IPS DF 19.7 (cell line): Measurements from ENCODE around the gene SLC24A5.

Experiments used
- DNase-seq: peaks from one replicate; pipeline ENCODE4 v3.0.0-alpha.2; 2013; ENCODE audit warnings: low read depth, low spot score

The SLC24A5 gene

DNA sequence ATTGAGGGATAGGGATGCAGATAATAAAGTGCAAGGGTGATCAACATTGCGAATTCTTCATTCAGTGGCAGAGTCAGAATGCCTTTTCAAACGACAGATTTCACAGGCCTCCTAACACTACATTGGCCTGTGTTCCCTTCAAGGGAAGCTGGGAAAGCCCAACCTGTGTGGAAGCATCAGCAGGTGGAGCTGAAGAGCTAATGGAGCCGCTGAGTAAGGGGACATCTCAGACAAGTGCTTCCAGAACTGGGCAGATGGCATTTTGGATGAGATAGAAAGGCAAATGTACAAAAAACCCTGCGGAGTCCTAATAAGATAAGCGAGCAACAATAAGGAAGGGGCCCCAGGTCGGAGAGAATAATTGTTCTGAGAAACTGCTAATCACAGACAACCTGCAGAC, 8.5 kb upstream of the SLC24A5 start:
- peak; percentile 45 for DNase-seq

DNA sequence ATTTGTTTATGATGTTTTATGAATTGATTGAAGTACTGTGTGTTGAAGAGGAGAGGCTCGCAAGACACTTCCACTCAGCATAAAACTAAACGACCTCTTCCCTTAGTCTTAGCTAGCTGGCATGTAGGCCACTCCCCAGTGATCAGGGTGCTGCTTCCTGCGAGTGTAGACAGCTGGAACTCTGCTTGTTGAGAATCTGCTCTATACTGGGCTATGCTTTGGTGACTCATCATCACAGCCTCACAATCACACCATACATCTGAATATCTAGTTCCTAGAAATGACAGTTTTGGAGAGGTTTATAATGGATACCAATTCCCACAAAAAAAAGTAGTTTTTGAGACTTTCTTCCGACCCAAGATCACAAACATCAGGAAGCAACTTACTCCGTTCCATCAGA, 1.5 kb upstream of the SLC24A5 start:
- DNase-seq, result no peak

DNA sequence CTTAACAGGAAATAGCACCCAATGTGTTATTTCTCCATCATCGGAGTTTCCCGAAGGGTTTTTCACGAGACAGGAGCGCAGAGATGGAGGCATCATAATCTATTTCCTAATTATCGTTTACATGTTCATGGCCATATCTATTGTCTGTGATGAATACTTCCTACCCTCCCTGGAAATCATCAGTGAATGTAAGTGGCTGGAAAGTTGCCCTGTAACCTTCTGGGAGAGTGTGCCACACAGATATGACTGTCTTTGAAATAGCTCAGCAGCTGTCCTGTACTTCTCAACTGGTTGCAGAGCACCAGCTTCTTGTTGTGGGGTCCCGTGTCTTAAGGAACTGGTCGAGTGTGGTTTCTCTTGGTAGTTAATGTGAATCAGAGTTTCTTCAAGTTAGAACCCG, 1.1 kb downstream of the SLC24A5 start:
- DNase-seq, result no peak

DNA sequence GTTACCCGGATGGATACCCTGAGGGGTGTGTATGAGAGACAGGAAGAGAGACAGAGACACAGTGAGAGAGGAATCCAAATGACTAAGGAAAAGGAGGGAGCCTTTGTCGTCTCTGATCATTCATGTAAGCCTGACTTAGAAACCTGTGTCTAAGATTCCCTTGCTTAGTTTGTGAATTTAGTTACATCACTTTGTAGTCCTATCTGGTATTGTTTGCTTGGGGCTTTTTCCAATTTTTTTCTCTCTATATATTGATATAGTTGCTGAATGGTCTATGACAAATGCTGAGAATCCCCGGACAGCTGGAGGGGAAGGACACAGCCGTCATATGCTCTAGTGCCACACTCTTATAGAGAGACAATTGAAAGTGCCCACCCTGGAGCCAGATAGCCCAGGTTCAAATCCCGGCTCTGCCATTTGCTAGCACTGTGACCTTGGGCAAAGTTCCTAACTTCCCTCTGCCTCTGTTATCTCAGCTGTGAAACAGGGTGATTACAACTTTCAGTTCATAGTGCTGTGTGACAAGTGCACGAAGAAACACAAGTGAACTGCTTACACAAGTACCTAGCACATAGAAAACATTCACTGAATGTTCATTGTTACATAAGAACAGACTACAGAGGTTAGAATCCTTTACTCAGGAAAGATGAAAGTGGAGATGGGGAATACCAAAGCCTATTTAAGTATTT, 6.0 kb downstream of the SLC24A5 start:
- DNase-seq, result no peak

DNA sequence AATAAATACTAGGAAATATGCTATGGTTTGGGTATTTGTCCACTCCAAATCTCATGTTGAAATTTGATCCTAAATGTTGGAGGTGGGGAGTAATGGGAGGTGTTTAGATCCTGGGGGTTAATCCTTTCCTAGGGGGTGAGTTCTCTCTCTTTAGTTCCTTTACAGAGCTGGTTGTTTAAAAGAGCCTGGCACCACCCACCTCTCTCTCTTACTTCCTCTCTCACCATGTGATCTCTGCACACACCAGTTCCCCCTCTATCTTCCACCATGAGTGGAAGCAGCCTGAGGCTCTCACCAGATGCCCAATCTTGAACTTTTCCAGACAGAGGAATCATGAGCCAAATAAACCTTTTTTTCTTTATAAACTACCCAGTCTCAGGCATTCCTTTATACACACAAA, 10.5 kb downstream of the SLC24A5 start:
- no peak for DNase-seq

DNA sequence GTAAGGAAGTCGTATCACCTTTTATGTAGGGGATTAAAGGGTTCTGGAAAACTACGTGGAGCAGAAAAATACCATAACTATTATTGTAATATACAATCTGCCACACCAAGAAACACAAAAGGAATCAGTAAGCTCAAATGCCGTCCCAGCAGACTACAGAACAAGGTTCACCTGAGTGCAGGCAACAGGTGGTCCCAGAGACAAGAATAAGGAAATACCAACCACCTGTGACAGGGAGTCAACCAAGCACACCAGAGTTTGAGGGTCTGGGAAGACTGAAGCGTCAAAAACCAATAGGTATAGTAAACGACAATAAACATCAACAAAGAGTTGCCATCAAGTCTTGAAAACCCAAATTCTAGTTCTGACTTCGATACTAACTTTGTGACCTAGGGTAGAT, 12.1 kb downstream of the SLC24A5 start:
- DNase-seq, result no peak

DNA sequence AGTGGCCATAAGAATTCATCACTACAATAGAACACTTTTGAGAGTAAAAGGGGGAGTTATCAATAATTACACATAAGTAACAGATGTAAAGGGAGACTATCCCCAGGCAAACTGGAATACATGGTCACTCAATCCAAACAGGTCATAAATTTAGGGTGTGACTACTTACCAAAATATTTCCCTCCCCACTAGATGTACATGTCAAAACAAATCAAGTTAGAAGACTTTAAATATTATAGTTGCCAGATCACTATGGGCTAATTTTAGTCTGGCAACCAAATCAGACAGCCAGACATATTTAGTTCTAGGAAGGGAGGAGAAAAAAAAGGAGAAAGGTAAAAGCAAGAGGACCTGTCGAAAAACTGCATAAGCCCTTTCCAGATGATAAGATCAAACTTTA, 23.1 kb downstream of the SLC24A5 start:
- no peak for DNase-seq

DNA sequence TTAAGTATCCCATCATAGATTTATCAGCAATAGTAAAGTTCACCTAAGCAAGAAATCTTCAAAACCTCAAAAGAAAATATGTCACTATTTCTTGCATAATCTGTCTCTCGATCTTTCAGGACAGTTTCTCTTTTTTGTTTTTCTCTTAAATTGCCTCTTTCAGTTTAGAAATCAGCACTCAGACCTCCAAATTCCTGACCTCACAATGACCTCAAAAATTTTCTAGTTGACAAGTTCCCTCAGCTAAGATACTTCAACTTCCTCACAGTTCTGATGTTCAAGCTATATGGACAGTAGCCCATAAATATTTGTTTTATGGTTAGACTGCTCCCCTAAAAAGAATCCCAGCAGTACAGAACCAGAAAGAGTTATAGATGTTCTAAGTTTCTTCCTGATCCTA, 24.1 kb downstream of the SLC24A5 start:
- no peak for DNase-seq

DNA sequence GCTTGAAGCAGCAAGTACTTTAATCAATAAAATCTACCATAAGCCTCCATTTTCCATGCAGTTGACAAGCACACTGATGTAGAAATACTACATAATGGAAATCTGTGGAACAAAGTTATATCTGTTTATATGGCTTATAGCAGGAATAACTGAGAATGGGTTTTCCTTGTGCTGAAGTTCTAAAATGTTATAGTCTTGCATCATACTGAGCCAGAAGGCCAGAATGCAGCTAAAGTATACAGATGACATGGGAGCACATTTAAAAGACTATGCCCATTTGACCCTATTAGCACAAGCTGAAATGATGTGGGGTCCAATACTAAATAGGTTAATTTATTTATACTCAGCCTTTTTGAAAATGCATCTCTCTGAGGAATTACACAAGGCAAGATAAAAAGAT, 25.1 kb downstream of the SLC24A5 start:
- no peak for DNase-seq

DNA sequence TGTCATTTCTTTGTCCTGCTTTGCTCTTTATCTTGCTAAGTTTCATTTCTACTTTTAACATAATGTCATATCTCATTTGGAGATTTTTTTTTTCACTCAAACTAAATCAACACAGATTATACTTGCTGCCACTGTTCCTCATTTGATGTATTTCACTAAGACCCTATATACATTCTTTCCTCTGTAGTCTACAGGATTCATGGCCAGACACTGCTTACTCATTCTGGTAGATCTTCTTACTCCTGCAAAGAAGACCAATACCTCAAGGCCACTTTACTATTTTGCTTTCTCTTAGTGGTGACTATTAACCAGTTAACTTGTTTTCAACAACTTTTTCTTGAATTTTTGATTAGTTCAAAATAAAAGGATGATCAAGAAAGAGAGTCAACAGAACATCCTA, 26.6 kb downstream of the SLC24A5 start:
- no peak for DNase-seq

DNA sequence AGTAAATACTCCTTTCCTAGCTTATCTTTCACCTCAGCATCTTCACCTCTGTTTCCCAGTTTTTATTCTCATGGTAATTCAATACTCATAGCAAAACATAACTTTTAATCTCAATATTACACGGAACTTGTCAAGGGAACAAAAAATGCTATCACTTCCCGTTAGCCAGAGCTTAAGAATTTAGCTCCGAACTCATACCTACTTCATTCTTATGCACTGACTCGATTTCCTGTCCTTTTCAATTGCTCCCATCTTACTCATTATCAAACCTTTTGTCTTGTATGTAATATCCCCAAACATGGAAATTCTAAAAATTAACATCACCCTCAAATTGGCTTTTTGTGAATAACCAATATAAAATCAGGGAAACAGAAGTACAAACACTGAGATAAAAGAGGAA, 29.1 kb downstream of the SLC24A5 start:
- DNase-seq, result no peak

DNA sequence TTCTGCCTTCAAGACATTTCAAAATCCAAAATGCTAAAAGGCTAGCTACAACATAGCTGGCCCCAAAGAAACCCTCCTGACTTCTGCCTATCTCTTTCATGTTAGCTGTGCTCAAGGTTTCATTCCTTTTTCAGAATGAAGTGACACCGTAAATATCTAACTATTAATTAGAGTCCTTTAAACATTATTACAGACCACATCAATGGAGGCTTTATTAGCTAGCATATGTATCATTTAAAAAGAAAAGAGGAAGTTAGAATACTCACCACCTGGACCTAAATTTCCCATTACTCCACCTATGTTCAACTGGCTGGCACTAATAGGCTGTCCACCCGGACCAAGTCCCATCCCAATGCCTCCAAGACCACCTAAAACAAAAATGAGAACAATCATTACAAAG, 32.7 kb downstream of the SLC24A5 start:
- DNase-seq, result no peak

DNA sequence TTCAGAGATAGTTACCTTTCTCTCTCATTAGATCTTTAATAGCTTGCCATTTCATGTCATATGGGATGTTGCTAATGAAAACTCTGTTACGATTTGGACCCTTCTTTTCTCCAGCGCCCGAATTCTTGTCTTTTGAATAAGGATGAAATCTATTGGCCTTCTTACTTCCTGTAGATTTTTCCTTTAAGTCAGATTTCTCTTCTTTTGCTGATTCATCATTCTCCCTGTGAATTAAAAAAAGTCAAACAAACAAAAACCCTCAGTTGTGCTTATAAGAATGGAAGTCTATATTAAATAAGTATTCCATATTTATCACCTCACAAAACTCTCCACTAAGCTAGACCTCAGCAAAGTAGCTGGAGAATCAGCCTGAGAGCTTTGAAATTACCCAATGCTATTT, 47.8 kb downstream of the SLC24A5 start:
- DNase-seq, result no peak

DNA sequence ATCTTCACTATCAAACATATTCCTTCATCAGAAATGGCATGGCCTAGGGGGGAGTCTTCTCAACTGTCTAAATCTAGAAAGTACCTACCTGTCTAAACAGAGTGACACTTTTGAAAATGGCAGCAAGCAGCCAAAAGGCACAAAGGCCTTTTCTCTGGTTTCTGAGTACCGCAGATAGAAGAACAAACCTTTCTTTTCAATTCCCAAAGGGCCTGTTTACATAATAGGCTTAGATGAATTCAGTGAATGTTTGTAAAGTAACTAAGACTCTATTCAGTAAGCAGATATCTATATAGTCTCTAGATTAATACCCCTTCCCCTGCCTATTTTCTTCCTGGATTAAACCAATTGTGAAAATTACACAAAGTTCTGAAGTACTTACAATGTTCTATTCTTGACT, 50.2 kb downstream of the SLC24A5 start:
- no peak for DNase-seq

DNA sequence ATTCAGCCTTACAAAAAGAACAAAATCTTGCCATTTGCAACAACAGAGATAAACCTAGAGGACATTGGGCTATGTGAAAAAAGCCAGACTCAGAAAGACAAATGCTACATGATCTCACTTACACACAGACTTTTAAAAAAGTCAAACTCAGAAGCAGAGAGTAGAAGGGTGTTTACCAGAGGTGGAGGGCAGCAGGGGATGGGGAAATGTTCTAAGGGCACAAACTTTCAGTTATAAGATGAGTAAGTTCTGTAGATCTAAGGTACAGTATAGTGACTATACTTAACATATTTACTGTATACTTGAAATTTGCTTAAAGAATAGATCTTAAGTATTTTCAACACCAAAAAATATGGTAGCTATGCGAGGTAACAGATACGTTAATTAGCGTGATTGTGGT, 54.3 kb downstream of the SLC24A5 start:
- DNase-seq, result no peak

DNA sequence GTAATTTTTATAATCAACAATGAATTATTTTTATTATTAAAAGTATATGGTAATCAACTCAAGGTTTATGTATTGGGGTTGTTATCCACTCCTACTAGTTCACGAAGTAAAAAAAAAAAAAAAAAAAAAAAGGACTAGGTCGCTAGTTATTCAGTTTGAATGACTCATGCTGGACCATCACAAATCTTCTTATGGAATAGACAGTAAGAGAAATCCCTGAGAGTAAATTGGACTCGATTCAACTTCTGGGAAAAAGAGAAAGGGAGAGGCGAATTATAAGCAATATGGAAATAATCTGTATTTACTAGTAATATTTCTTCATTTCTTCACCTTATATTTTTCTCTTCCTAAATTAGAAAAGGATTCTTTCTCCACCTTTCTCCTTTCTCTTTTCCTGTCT, 55.3 kb downstream of the SLC24A5 start:
- DNase-seq, result no peak

DNA sequence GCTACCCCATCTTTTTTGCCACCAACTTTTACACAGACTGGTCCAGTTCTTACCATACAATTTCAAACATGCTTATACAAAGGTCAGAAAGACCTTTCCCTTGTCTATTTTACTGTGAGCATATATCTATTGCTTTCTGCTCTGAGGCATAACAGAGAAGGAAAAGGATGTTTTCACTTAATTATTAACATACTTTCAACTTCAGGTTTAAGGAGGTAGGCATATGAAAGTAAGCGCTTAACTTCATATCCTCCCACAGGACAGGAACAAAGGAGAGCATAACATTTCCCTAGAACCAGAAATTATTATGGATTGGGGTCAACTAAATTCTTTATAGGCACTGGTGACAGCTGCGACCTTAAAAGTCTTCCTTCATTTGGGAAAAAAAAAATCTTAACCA, 56.2 kb downstream of the SLC24A5 start:
- no peak for DNase-seq

DNA sequence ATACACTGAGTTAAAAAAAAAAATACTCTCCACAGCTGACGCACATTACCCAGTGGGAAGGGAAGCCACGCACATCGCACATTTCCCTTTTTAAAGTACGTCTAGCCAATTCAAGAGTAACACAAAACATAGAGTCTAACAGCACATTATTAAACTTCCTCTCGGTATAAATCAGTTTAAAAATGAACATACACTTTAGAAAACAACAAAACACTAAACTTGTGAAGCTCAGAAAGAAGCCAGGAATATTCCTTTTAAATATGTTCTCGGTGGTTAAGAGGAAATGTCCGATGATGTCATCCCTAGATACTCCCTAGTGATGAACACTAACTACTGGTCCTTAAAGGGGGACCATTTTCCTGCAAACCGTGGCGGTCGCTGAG, 56.6 kb downstream of the SLC24A5 start:
- DNase-seq, result no peak

DNA sequence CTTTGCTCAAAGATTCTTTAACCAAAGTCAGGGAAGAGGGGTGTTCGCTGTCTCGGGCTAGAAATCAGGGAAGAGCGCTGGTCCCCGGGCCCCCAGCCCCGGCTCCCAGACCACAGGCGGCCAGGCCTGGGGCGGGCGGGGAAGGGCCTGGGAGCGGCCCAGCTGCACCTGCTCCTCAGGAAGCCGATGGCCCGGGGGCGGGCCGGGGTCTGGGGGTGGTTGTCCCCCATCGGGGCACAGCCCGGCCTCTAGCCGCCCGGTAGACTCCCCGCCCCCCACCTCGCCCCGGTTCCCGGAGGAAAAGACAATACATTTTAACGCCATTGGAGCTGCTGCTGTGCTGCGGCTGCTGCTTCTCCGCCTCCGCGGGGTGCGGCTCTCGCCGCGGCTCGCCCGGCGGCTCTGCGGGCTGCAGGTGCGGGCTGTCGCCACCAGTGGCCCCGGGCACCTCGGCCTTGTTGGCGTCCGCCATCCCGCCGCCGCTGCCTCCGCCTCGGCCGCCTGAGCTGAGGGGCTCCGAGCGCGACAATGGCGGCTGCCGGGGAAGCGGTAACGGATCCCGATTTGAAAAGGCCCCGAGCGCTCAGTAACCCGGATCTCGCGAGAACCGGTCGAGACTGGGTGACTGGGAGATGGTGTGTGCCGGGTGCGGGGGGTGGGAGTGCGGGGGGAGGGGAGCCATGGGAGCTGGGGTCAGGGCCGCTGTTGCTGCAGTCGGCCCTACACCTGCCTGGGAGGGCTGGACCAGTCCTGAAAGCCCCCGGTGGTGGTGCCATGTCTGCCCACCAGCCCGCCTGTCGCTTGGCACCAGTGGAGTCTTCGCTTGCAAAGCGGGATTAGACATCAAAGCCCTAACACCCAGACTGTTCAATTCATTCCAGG, 57.2 kb downstream of the SLC24A5 start, which contains the start of gene MYEF2:
TSS of gene MYEF2 (minus strand) at position 530 of the 882 bp plus-strand sequence. CDS start at position 472, 58 bp downstream.
- DNase-seq, result peak; percentile 67

DNA sequence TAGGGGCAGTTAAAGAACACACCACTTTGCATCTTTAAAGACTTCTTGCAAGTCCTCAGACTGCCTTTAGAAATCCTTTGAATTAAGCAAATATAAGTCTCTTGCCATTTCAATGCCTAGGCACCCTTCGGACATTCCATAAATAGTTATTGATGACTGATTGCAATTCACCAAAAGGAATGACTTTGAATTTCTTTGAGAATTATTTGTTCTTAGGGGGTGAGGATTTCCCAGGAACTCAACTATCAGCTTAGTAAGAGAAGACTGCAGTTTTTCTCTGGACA, 57.8 kb downstream of the SLC24A5 start:
- DNase-seq, result no peak

DNA sequence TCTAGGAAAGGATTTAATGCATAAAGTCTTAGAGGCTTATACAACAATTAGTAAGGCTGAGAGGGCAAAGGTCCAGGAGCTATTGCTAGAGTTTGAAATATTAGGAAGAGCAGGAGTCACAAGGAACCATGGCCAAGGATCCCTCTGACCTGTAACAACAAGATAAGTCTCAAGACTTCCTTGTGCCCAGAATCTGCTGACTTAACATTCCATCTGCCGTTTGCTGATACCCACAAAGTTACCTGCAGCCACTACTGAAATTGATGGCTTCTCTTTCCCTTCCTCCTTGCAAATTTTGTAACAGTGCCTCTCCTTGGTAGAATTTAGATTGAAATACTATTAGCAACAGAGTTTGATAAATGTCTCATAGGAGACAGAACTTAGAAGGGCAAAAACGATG, 62.0 kb downstream of the SLC24A5 start:
- DNase-seq, result no peak

DNA sequence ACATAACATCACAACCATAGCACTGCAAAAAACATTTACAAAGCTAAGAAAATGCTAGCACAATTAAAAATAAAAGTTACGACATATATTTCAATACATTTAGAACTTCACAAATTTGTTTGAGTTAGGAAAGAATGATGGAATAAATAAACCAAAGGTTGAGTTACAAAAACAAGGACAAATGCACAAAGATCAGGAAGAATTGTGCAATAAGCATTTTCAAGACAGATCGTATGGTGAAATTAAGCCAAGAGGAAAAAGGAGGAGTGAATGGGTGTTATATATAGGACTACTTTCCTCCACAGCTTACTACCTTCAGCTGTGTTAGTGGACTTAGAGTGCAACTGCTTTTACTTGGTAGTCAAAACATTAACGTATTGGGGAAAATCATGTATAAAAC, 64.7 kb downstream of the SLC24A5 start:
- DNase-seq, result no peak

DNA sequence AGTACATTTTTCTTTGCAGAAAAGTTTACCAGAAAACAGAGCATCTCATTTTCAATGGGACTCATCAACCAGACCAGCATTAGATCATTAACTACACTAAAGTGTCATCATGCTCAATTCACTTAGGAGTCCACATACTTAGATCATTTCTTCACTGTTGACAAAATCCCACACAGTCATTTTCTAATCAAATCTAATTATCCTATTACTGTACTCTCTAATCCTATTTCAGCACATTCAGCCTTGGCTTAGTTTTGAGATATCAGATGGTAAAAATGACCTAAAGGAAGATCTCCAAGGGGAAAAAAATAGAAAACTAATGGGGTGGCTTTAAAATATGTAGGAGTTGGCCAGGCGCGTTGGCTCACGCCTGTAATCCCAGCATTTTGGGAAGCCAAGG, 65.5 kb downstream of the SLC24A5 start:
- no peak for DNase-seq
